BLaER1 treated with 17β-estradiol and CSF1 and Interleukin-3, amounts not matched to agents 10 nM and 100 nM (cell line): ENCODE data around the gene CNOT8.

ENCODE experiments used
- H3K27ac ChIP-seq, 11 experiments: shearing (Covaris generic); formaldehyde crosslinking; 2 replicates each; pipeline ENCODE4 v1.8.1; 2022
- H3K27me3 ChIP-seq, 11 experiments: shearing (Covaris generic); formaldehyde crosslinking; 2 replicates each; pipeline ENCODE4 v1.8.1; 2022
- H3K36me3 ChIP-seq, 11 experiments: shearing (Covaris generic); formaldehyde crosslinking; 2 replicates each; pipeline ENCODE4 v1.8.1; 2022
- H3K4me1 ChIP-seq, 10 experiments: shearing (Covaris generic); formaldehyde crosslinking; 2 replicates each; pipeline ENCODE4 v1.8.1; 2022
- H3K4me2 ChIP-seq, 11 experiments: shearing (Covaris generic); formaldehyde crosslinking; 2 replicates each; pipeline ENCODE4 v1.8.1; 2022
- H3K4me3 ChIP-seq, 10 experiments: shearing (Covaris generic); formaldehyde crosslinking; 2 replicates each; pipeline ENCODE4 v1.8.1; 2022
- H3K9ac ChIP-seq, 11 experiments: shearing (Covaris generic); formaldehyde crosslinking; 2 replicates each; pipeline ENCODE4 v1.8.1; 2022
- H3K9me3 ChIP-seq, 11 experiments: shearing (Covaris generic); formaldehyde crosslinking; replicated peaks in 1 of 11; 2 replicates each; pipeline ENCODE4 v1.8.1; 2022
- H4K20me1 ChIP-seq, 11 experiments: shearing (Covaris generic); formaldehyde crosslinking; 2 replicates each; pipeline ENCODE4 v1.8.1; 2022
- Cebpa-rat ChIP-seq, 11 experiments: shearing (Covaris generic); IDR thresholded peaks; 2 replicates each; pipeline ENCODE4 v1.8.1; 2022

CNOT8 gene

GRCh38 chr5:154885439-154885838, 27.0 kb downstream of the CNOT8 start:
- no peak overlapping the region for H3K27ac ChIP-seq
- peaks cover 49 to 100% (median 81%) of the 10 kb centered on the region in 11 experiments for H3K36me3 ChIP-seq

DNA sequence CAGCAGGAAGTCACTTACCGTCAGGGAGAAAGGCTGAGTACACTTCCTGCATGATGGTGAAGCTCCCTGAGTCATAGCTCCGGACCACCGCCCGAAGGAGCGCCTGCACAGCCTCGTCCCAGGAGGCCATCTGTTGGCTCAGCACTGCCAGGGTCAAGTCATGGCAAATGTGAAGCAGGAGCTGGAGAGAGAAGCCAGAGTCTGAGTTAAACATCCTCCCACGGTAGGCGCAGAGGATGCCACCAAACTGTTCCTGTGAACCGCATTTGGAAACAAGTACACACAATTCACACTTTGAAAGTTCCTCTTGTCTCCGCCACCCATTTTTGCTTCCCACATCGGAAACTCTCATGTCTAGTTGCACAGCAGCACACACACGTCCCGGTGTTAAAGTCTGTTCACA, 33.9 kb downstream of the CNOT8 start:
- TF ChIP-seq Cebpa-rat (IDR thresholded peaks at IDR 0.05): no peak
- Histone ChIP-seq H3K9ac (no peak overlapping the region), H3K4me1 (peaks cover 0 to 12% (median 0%) of the 10 kb centered on the region in 10 experiments; a peak in 3 of 20 replicates), H3K4me3 (no peak overlapping the region), H4K20me1 (peaks cover 0 to 4% (median 0%) of the 10 kb centered on the region in 11 experiments; a peak in 1 of 22 replicates), H3K9me3 (peaks cover 10 to 20% (median 13%) of the 10 kb centered on the region in 11 experiments; a peak in 21 of 22 replicates), H3K27ac (peak overlapping the region in 1 of 11 experiments; percentile 1; a peak in 1 of 22 replicates), H3K4me2 (no peak overlapping the region), H3K36me3 (peaks cover 100% of the 10 kb centered on the region in 11 experiments), H3K27me3 (no peaks in the 10 kb centered on the region)

More at GRCh38 chr5:154885439-154885838, 27.0 kb downstream of the CNOT8 start:
- no peaks in the 10 kb centered on the region for H3K27me3 ChIP-seq
- peak overlapping the region in 2 of 10 experiments; percentile 35; a peak in 1 of 20 replicates for H3K4me3 ChIP-seq
- H3K9me3 ChIP-seq: peaks cover 42 to 63% (median 47%) of the 10 kb centered on the region in 11 experiments
- no peak overlapping the region for H3K9ac ChIP-seq
- H3K4me2 ChIP-seq: peak overlapping the region in 4 of 11 experiments; percentile 12 to 61 (median 38); a peak in 3 of 22 replicates
- H3K4me1 ChIP-seq: peaks cover 0 to 12% (median 0%) of the 10 kb centered on the region in 10 experiments; a peak in 7 of 20 replicates
- H4K20me1 ChIP-seq: no peaks in the 10 kb centered on the region
- TF ChIP-seq Cebpa-rat (IDR thresholded peaks at IDR 0.05): no peak

DNA sequence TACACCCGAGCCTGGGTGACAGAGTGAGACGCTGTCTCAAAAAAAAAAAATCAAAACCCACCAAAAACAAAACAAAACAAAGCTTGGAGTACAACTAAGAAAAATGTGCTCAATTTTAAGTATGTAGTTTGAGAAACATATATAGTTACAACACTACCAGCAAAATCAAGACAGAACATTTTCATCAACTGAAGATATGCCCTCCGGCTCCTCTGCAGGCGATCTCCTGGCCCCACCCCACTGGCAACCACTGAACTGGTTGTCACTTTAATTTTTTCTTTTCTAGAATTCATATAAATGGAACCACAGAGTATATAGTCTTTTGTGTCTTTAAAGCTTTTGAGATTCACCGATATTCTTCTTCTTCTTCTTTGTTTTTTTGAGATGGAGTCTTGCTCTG, 35.0 kb downstream of the CNOT8 start:
- Histone ChIP-seq H3K27ac (no peak overlapping the region), H3K36me3 (peaks cover 100% of the 10 kb centered on the region in 11 experiments), H3K9ac (no peak overlapping the region), H3K27me3 (no peaks in the 10 kb centered on the region), H3K4me3 (no peak overlapping the region), H3K4me2 (no peak overlapping the region), H3K4me1 (peaks cover 0 to 12% (median 0%) of the 10 kb centered on the region in 10 experiments; a peak in 3 of 20 replicates), H3K9me3 (peaks cover 0 to 10% (median 3%) of the 10 kb centered on the region in 11 experiments; a peak in 16 of 22 replicates), H4K20me1 (peaks cover 0 to 4% (median 0%) of the 10 kb centered on the region in 11 experiments; a peak in 1 of 22 replicates)
- TF ChIP-seq Cebpa-rat (IDR thresholded peaks at IDR 0.05): no peak

DNA sequence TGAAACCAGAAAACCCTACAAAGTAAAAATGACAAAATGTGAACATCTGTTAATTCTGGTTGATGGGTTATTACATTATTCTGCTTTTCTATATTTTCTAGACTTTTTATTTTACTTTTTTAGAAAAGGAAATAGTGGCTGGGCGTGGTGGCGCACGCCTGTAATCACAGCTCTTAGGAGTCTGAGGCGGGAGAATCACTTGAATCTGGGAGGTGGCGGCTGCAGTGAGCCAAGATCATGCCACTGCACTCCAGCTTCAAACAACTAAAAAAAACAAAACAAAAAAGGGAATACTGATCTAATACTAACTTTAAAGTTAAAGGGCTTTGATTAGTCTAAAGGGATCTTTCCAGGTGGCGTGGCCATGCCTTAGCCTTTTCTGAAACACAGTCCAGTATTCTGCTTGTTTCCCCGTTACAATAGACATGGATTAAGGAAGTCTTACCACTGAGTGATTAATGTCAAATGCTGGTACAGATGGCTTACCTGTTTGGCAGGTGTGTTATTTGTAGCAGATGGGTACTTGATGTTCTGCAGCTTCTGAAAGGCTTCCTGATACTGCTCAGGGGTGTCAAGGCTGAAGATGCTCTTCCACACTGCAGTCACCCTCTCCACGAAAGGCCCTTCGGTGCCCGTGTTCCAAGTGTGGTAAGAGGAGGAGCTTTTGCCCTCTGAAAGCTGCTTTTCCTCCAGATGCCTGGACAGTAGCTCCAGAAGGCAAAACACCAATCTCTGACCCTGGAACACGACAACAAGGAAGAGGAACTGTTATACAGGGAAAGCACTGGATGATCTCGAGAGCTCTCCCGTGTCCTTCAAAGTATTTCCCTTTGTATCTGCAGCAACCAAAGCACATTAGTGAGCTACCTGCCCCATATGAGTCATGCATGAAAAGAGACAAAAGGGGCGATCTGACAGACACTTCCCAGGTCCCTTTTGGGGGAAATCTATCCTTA, 37.5 kb downstream of the CNOT8 start:
- no peak for TF ChIP-seq Cebpa-rat (IDR thresholded peaks at IDR 0.05)
- H3K9me3 ChIP-seq: no peaks in the 10 kb centered on the region
- H3K4me2 ChIP-seq: no peak overlapping the region
- no peak overlapping the region for H3K4me3 ChIP-seq
- H3K36me3 ChIP-seq: peaks cover 100% of the 10 kb centered on the region in 11 experiments
- H3K9ac ChIP-seq: no peak overlapping the region
- H3K4me1 ChIP-seq: peaks cover 0 to 12% (median 0%) of the 10 kb centered on the region in 10 experiments; a peak in 3 of 20 replicates
- H4K20me1 ChIP-seq: peaks cover 0 to 4% (median 0%) of the 10 kb centered on the region in 11 experiments; a peak in 1 of 22 replicates
- H3K27me3 ChIP-seq: no peaks in the 10 kb centered on the region
- H3K27ac ChIP-seq: no peak overlapping the region

DNA sequence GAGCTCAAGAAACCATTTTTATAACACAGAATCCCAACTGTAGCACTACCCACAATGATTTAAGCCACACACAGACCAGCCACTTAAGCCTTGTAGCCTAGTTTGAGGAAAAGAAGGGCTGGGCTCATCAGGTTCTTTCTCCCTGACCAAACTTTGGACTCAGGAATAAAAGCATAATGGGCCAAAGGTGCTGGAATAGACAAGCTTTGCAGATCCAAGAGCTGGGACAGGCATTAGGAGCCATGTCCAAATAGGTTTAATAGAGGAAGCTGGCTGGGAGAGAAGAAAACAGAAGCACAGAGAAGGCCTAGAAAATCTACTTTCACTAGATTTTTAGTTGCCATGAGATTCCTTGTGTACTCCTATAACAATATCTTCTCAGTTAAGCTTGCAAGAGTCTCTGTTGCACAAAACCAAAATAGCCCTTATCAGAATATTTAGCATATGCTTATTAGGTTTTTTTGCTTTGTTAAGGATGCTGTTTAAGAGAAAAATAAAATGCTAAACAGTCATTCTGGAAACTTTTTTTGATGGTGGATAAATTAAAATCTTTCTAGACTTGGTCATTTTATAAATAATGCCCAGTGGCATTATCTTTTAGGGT, 38.2 kb downstream of the CNOT8 start:
- no peak for TF ChIP-seq Cebpa-rat (IDR thresholded peaks at IDR 0.05)
- Histone ChIP-seq H3K4me3 (no peak overlapping the region), H3K9ac (no peak overlapping the region), H3K27me3 (no peaks in the 10 kb centered on the region), H4K20me1 (peaks cover 0 to 4% (median 0%) of the 10 kb centered on the region in 11 experiments; a peak in 1 of 22 replicates), H3K4me2 (no peak overlapping the region), H3K9me3 (no peaks in the 10 kb centered on the region), H3K36me3 (peaks cover 100% of the 10 kb centered on the region in 11 experiments), H3K27ac (no peak overlapping the region), H3K4me1 (peaks cover 0 to 12% (median 0%) of the 10 kb centered on the region in 10 experiments; a peak in 3 of 20 replicates)

GRCh38 chr5:154898210-154898609, 39.8 kb downstream of the CNOT8 start:
- Histone ChIP-seq H3K4me1 (no peaks in the 10 kb centered on the region), H3K9me3 (no peaks in the 10 kb centered on the region), H3K27me3 (no peaks in the 10 kb centered on the region), H4K20me1 (no peaks in the 10 kb centered on the region), H3K36me3 (peaks cover 100% of the 10 kb centered on the region in 11 experiments), H3K4me2 (no peak overlapping the region), H3K4me3 (no peak overlapping the region), H3K9ac (no peak overlapping the region), H3K27ac (no peak overlapping the region)
- TF ChIP-seq Cebpa-rat (IDR thresholded peaks at IDR 0.05): no peak

GRCh38 chr5:154899151-154899816, 40.9 kb downstream of the CNOT8 start:
- no peak overlapping the region for H3K4me2 ChIP-seq
- H3K27ac ChIP-seq: no peak overlapping the region
- H3K27me3 ChIP-seq: no peaks in the 10 kb centered on the region
- H3K9ac ChIP-seq: no peak overlapping the region
- H3K36me3 ChIP-seq: peaks cover 98 to 100% (median 100%) of the 10 kb centered on the region in 11 experiments
- no peak for TF ChIP-seq Cebpa-rat (IDR thresholded peaks at IDR 0.05)
- no peaks in the 10 kb centered on the region for H4K20me1 ChIP-seq
- H3K4me1 ChIP-seq: no peaks in the 10 kb centered on the region
- no peaks in the 10 kb centered on the region for H3K9me3 ChIP-seq
- no peak overlapping the region for H3K4me3 ChIP-seq

DNA sequence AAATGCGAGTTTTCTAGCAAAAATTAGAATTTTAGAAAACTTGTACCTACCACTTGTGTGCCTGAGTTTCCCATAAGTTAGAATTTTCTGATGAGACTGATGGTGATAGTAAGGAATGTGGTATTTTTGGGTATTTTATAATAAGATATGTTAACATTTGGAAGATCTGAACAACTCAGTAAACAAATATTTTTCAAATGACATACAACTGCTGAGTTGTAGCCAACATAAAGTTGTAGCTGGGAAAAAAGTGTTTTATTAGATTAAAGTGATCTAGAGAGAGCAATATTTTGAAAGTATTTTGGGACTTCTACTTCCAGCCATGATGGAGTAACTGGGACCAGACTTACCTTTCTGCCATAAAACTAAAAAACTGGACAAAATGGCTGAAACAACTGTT, 41.6 kb downstream of the CNOT8 start:
- Histone ChIP-seq H3K4me3 (no peak overlapping the region), H3K36me3 (peaks cover 98 to 100% (median 100%) of the 10 kb centered on the region in 11 experiments), H3K27me3 (no peaks in the 10 kb centered on the region), H4K20me1 (no peaks in the 10 kb centered on the region), H3K9ac (no peak overlapping the region), H3K9me3 (no peaks in the 10 kb centered on the region), H3K27ac (no peak overlapping the region), H3K4me1 (no peaks in the 10 kb centered on the region), H3K4me2 (no peak overlapping the region)
- TF ChIP-seq Cebpa-rat (IDR thresholded peaks at IDR 0.05): no peak
